Endodermal cell (in vitro differentiated cells): Measurements from ENCODE around the gene OS9. TPM values are rescaled to one million over a fixed set of nuclear protein-coding genes. Genes with fewer than 3 reads are reported as not detected.

ENCODE experiments used
- DNase-seq: peaks from one replicate; pipeline ENCODE4 v3.0.0-alpha.2; 2017
- H3K27ac ChIP-seq: 2 replicates; pipeline ENCODE4 v1.5.1; 2013; ENCODE audit warnings: mild to moderate bottlenecking, low read depth, low read length, moderate library complexity
- H3K27me3 ChIP-seq: 2 replicates; pipeline ENCODE4 v1.6.1; 2013; ENCODE audit warnings: mild to moderate bottlenecking, low read length, moderate library complexity; ENCODE audit not compliant: insufficient read depth, control insufficient read depth, poor library complexity, severe bottlenecking
- H3K36me3 ChIP-seq: 2 replicates; pipeline ENCODE4 v1.7.0; 2013; ENCODE audit warnings: mild to moderate bottlenecking, low read length, moderate library complexity; ENCODE audit not compliant: control insufficient read depth, insufficient read depth
- H3K4me1 ChIP-seq: one replicate; pipeline ENCODE4 v1.7.0; 2013; ENCODE audit warnings: low read length; ENCODE audit not compliant: control insufficient read depth, insufficient read depth
- H3K4me3 ChIP-seq: 2 replicates; pipeline ENCODE4 v1.5.1; 2013; ENCODE audit warnings: mild to moderate bottlenecking, low read length, moderate library complexity
- H3K9ac ChIP-seq: 2 replicates; pipeline ENCODE4 v1.6.1; 2013; ENCODE audit warnings: mild to moderate bottlenecking, low read length, moderate library complexity; ENCODE audit not compliant: poor library complexity, severe bottlenecking; ENCODE audit errors: extremely low read depth
- H3K9me3 ChIP-seq: 2 replicates; pipeline ENCODE4 v1.6.1; 2013; ENCODE audit warnings: mild to moderate bottlenecking, low read length, moderate library complexity; ENCODE audit not compliant: control insufficient read depth
- H3K27ac Mint-ChIP-seq: 2 replicates; pipeline ENCODE4 v1.8.0; 2020; ENCODE audit warnings: mixed read lengths
- H3K27me3 Mint-ChIP-seq: 2 replicates; pipeline ENCODE4 v1.8.0; 2021; ENCODE audit warnings: mild to moderate bottlenecking, mixed read lengths; ENCODE audit not compliant: insufficient read depth
- H3K36me3 Mint-ChIP-seq: 2 replicates; pipeline ENCODE4 v1.8.0; 2020; ENCODE audit warnings: low read depth, mixed read lengths
- H3K4me1 Mint-ChIP-seq: 2 replicates; pipeline ENCODE4 v1.8.0; 2020; ENCODE audit warnings: mixed read lengths
- H3K4me3 Mint-ChIP-seq: 2 replicates; pipeline ENCODE4 v1.8.0; 2020; ENCODE audit warnings: mild to moderate bottlenecking, moderate library complexity, mixed read lengths
- H3K9me3 Mint-ChIP-seq: 2 replicates; pipeline ENCODE4 v1.8.0; 2020; ENCODE audit warnings: mild to moderate bottlenecking, mixed read lengths
- WGBS, 2 experiments: methylation state at CpG; one replicate each; pipeline versions ENCODE4 v1.1.5 to v1.1.7; 2013; ENCODE audit warnings: missing lambda C conversion rate in 2 of 2, mixed read lengths in 1 of 2; ENCODE audit not compliant: insufficient coverage in 1 of 2, insufficient read length in 1 of 2; 5-methylcytosine and 5-hydroxymethylcytosine counted together
- total RNA-seq, 2 donors: library from RNA; stranded (reverse); fragmentation: NEBNext Ultra II Directional in 1 of 2; extraction: Animal tissue kit (Norgen Biotek cat#: 25700) in 1 of 2; gene quantifications; 2 replicates in 1 of 2; 3 replicates in 1 of 2; pipeline ENCODE4 v1.2.1, GENCODE V29; 2021
- TF ChIP-seq, protein P1 (sequence below): fragments of 200-600 bp; sonication (generic); conservative IDR thresholded peaks from 2 replicates; pipeline ENCODE4 v1.5.0; 2021; ENCODE audit warnings: antibody characterized with exemption, mild to moderate bottlenecking

Gene OS9
- total RNA-seq, 2 donors from 2014 or later: 108 to 142 TPM

DNA sequence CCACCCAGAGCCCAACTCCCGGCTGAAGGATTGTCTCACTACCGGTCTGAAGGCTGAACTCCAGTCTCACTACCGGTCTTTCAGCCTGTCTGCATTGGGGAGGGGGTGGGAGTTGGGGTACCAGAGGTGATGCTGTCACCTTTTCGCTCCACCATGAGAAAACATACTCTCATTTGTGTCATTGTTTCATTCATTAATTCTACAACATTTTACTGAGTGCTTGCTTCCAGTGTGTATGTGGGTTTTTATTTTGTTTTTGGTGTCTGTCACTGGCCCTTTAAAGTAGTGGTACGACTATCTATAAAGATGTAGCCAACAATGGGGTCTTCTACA lies 58.7 kb downstream of the OS9 start:
- peaks cover 37% of the 10 kb centered on the region for H3K36me3 ChIP-seq
- Mint-ChIP-seq H3K27me3 (peaks cover 36% of the 10 kb centered on the region), H3K27ac (peak overlapping the region; percentile 46), H3K36me3 (peaks cover 39% of the 10 kb centered on the region), H3K9me3 (no peaks in the 10 kb centered on the region), H3K4me3 (peak overlapping the region; percentile 96), H3K4me1 (peaks cover 37% of the 10 kb centered on the region)
- H3K4me3 ChIP-seq: peak overlapping the region; percentile 76
- H3K27ac ChIP-seq: no peak overlapping the region
- TF ChIP-seq, protein P1, sequence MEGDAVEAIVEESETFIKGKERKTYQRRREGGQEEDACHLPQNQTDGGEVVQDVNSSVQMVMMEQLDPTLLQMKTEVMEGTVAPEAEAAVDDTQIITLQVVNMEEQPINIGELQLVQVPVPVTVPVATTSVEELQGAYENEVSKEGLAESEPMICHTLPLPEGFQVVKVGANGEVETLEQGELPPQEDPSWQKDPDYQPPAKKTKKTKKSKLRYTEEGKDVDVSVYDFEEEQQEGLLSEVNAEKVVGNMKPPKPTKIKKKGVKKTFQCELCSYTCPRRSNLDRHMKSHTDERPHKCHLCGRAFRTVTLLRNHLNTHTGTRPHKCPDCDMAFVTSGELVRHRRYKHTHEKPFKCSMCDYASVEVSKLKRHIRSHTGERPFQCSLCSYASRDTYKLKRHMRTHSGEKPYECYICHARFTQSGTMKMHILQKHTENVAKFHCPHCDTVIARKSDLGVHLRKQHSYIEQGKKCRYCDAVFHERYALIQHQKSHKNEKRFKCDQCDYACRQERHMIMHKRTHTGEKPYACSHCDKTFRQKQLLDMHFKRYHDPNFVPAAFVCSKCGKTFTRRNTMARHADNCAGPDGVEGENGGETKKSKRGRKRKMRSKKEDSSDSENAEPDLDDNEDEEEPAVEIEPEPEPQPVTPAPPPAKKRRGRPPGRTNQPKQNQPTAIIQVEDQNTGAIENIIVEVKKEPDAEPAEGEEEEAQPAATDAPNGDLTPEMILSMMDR: no peak
- H3K27me3 ChIP-seq: peaks cover 33% of the 10 kb centered on the region
- WGBS, 2 experiments: 1 to 17% methylated on average over 1 to 4 of the region's 5 CpGs
- no peak overlapping the region for H3K9ac ChIP-seq
- no peaks in the 10 kb centered on the region for H3K9me3 ChIP-seq
- DNase-seq: no peak
- peaks cover 5% of the 10 kb centered on the region for H3K4me1 ChIP-seq

- Histone ChIP-seq H3K4me1 (peaks cover 5% of the 10 kb centered on the region), H3K27ac (no peak overlapping the region), H3K36me3 (peaks cover 29% of the 10 kb centered on the region), H3K4me3 (peak overlapping the region; percentile 86), H3K27me3 (peaks cover 43% of the 10 kb centered on the region), H3K9ac (no peak overlapping the region), H3K9me3 (no peaks in the 10 kb centered on the region)
- peaks cover 49% of the 10 kb centered on the region for H3K27me3 Mint-ChIP-seq
- peak overlapping the region; percentile 42 for H3K27ac Mint-ChIP-seq
- 24 to 29% methylated on average over 1 of the region's 1 CpG for WGBS, 2 experiments
- H3K9me3 Mint-ChIP-seq: no peaks in the 10 kb centered on the region
- TF ChIP-seq, protein P1: no peak
- peaks cover 37% of the 10 kb centered on the region for H3K4me1 Mint-ChIP-seq
- H3K36me3 Mint-ChIP-seq: peaks cover 34% of the 10 kb centered on the region
- H3K4me3 Mint-ChIP-seq: peak overlapping the region; percentile 73
- no peak for DNase-seq
These were observed 59.9 kb downstream of the OS9 start for GRCh38 chr12:57753756-57754337.

GRCh38 chr12:57754411-57755193 lies 60.7 kb downstream of the OS9 start, which contains the start of gene MARCHF9:
Gene MARCHF9 (plus strand): TSS chr12:57755103. CDS start chr12:57755529, 426 bp downstream.
- Mint-ChIP-seq H3K9me3 (no peaks in the 10 kb centered on the region), H3K27ac (peak within 1 kb of the TSS; percentile 42), H3K4me3 (peak within 1 kb of the TSS; percentile 73), H3K4me1 (peaks cover 37% of the 10 kb centered on the region), H3K27me3 (peaks cover 54% of the 10 kb centered on the region), H3K36me3 (peaks cover 29% of the 10 kb centered on the region)
- peak within 1 kb of the TSS; percentile 86 for H3K4me3 ChIP-seq
- no peak within 1 kb of the TSS for H3K27ac ChIP-seq
- H3K9me3 ChIP-seq: no peaks in the 10 kb centered on the region
- H3K36me3 ChIP-seq: peaks cover 21% of the 10 kb centered on the region
- H3K9ac ChIP-seq: no peak within 1 kb of the TSS
- TF ChIP-seq, protein P1: no peak
- H3K4me1 ChIP-seq: peaks cover 5% of the 10 kb centered on the region
- 0 to 1% methylated on average over 3 to 25 of the region's 41 CpGs for WGBS, 2 experiments
- H3K27me3 ChIP-seq: peaks cover 43% of the 10 kb centered on the region
- DNase-seq: peak; percentile 90
